Vagina (tissue), 2 donors: Measurements from ENCODE around the gene FGFRL1.

ENCODE experiments used
- POLR2A ChIP-seq, 2 donors: fragments of 450-650 bp; IDR thresholded peaks; one replicate each; pipeline ENCODE4 v1.6.1; 2017; ENCODE audit warnings: antibody characterized with exemption in 2 of 2, mild to moderate bottlenecking in 2 of 2, moderate library complexity in 2 of 2
- TF ChIP-seq, protein P1 (sequence below), 3 experiments: fragments of 450-650 bp in 2 of 3; fragments of 200-600 bp in 1 of 3; sonication (generic) in 1 of 3; IDR thresholded peaks; one replicate each; pipeline ENCODE4 v1.5.1; 2017 to 2019; ENCODE audit warnings: antibody characterized with exemption in 3 of 3, mild to moderate bottlenecking in 2 of 3, moderate library complexity in 2 of 3

DNA sequence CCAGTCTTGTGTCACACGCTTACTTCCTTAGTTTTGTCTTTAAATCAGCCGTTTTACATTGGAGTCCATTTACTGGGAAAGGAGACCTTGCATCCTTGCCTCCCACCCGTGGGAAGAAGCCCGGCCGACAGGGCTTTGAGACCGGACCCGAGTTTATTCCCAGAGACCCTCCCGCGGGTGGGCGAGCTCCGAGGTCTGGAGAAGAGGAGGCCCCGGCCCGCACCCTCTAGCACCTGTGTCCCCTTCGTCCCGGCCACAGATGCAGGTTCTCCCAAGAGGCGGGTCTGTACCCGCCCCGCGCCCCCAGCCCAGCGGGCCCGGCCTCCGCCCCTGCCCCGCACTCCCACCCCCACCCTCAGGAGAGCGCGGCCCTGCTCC, 14.4 kb upstream of the FGFRL1 start:
- TF ChIP-seq, protein P1, sequence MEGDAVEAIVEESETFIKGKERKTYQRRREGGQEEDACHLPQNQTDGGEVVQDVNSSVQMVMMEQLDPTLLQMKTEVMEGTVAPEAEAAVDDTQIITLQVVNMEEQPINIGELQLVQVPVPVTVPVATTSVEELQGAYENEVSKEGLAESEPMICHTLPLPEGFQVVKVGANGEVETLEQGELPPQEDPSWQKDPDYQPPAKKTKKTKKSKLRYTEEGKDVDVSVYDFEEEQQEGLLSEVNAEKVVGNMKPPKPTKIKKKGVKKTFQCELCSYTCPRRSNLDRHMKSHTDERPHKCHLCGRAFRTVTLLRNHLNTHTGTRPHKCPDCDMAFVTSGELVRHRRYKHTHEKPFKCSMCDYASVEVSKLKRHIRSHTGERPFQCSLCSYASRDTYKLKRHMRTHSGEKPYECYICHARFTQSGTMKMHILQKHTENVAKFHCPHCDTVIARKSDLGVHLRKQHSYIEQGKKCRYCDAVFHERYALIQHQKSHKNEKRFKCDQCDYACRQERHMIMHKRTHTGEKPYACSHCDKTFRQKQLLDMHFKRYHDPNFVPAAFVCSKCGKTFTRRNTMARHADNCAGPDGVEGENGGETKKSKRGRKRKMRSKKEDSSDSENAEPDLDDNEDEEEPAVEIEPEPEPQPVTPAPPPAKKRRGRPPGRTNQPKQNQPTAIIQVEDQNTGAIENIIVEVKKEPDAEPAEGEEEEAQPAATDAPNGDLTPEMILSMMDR (IDR thresholded peaks at IDR 0.05), result no peak
- TF ChIP-seq POLR2A (IDR thresholded peaks at IDR 0.05), result no peak
